ENCODE measurements around the gene NHS.
A peak's percentile ranks its signal among the peaks of the same experiment; 100 is the strongest.

Gene NHS

GRCh38 chrX:17403972-17404371, 29.0 kb downstream of the NHS start:
- TF ChIP-seq CTCF (IDR thresholded peaks at IDR 0.05; ENCODE audit: insufficient read depth, low read depth, low read length, missing control alignments): no peak
- no peak for DNase-seq (ENCODE audit: low read depth)
- no peak overlapping the region for H3K4me3 ChIP-seq (ENCODE audit: low read length)

- TF ChIP-seq CTCF (IDR thresholded peaks at IDR 0.05; ENCODE audit: insufficient read depth, low read depth, low read length, missing control alignments): no peak
- peak; percentile 88 for DNase-seq (ENCODE audit: low read depth)
- H3K4me3 ChIP-seq (ENCODE audit: low read length): no peak overlapping the region
Measured at GRCh38 chrX:17405225-17405969, 30.4 kb downstream of the NHS start.

GRCh38 chrX:17409566-17410290, 34.7 kb downstream of the NHS start:
- no peak overlapping the region for H3K4me3 ChIP-seq (ENCODE audit: low read length)
- TF ChIP-seq CTCF (IDR thresholded peaks at IDR 0.05; ENCODE audit: insufficient read depth, low read depth, low read length, missing control alignments): no peak
- no peak for DNase-seq (ENCODE audit: low read depth)

GRCh38 chrX:17410651-17411050, 35.7 kb downstream of the NHS start:
- no peak for DNase-seq (ENCODE audit: low read depth)
- no peak for TF ChIP-seq CTCF (IDR thresholded peaks at IDR 0.05; ENCODE audit: insufficient read depth, low read depth, low read length, missing control alignments)
- H3K4me3 ChIP-seq (ENCODE audit: low read length): no peak overlapping the region

GRCh38 chrX:17411205-17411604, 36.2 kb downstream of the NHS start:
- no peak for TF ChIP-seq CTCF (IDR thresholded peaks at IDR 0.05; ENCODE audit: insufficient read depth, low read depth, low read length, missing control alignments)
- H3K4me3 ChIP-seq (ENCODE audit: low read length): no peak overlapping the region
- DNase-seq (ENCODE audit: low read depth): no peak

GRCh38 chrX:17412692-17413091, 37.7 kb downstream of the NHS start:
- TF ChIP-seq CTCF (IDR thresholded peaks at IDR 0.05; ENCODE audit: insufficient read depth, low read depth, low read length, missing control alignments): no peak
- H3K4me3 ChIP-seq (ENCODE audit: low read length): no peak overlapping the region
- peak; percentile 74 for DNase-seq (ENCODE audit: low read depth)

Measured in epithelial cell of esophagus (primary cell).